GM12878 (cell line): ENCODE measurements around the gene RBPJL. TPM values are rescaled to one million over a fixed set of nuclear protein-coding genes. Genes with fewer than 3 reads are reported as not detected.

Experiments used
- ATAC-seq: fragments of 200-7000 bp; cut with Tn5 transposase; 3 replicates; pipeline ENCODE4 v1.9.1; 2020; ENCODE audit warnings: mild to moderate bottlenecking, moderate library complexity
- BruUV-seq: library from RNA; stranded (reverse); fragments of 400-500 nt; replicated peaks from 2 replicates; lab custom pipeline; 2021; lab: Mats Ljungman, UMichigan
- CTCF ChIA-PET: fragments of 300-600 bp; sonication (Branson Sonifier 250); formaldehyde crosslinking; extraction: SDS; loops from one replicate; lab custom pipeline; 2021; ENCODE audit warnings: inconsistent platforms; lab: Yijun Ruan, JAX
- POLR2A ChIA-PET: fragments of 350-600 bp; formaldehyde crosslinking; extraction: SDS; loops from one replicate; lab custom pipeline; 2021; ENCODE audit warnings: inconsistent platforms; lab: Charles Lee
- RAD21 ChIA-PET: fragments of 300-600 bp; sonication (Branson Sonifier 250); formaldehyde crosslinking; loops from one replicate; lab custom pipeline; 2023; ENCODE audit warnings: antibody characterized with exemption; ENCODE audit not compliant: unreplicated experiment; lab: Charles Lee
- SMC1A ChIA-PET: fragments of 300-600 bp; sonication (Branson Sonifier 250); formaldehyde crosslinking; loops from one replicate; lab custom pipeline; 2023; ENCODE audit not compliant: unreplicated experiment, uncharacterized antibody; lab: Charles Lee
- DNase-seq: peaks from one replicate; pipeline ENCODE4 v3.0.0-alpha.2; 2011; ENCODE audit warnings: low read depth, low spot score
- FAIRE-seq: peaks from 3 replicates; lab custom pipeline; 2011; peaks lifted over from hg19 to GRCh38; lab: Jason Lieb, UNC
- H2AFZ ChIP-seq: 2 replicates; pipeline ENCODE4 v1.6.0; 2011; ENCODE audit warnings: low read depth, low read length, control low read depth; ENCODE audit not compliant: control insufficient read depth
- H3K27ac ChIP-seq: 2 replicates; pipeline ENCODE4 v1.5.1; 2011; ENCODE audit warnings: control low read depth; ENCODE audit not compliant: control insufficient read depth, insufficient read depth
- H3K27me3 ChIP-seq, 2 experiments: replicated peaks in 1 of 2; 2 replicates each; pipeline versions ENCODE4 v1.6.0 to v1.6.1; 2011; ENCODE audit warnings: low read length in 1 of 2; ENCODE audit not compliant: control insufficient read depth in 2 of 2, insufficient read depth in 2 of 2
- H3K36me3 ChIP-seq, 2 experiments: 2 replicates each; pipeline ENCODE4 v1.5.1; 2011; ENCODE audit warnings: low read length in 1 of 2; ENCODE audit not compliant: control insufficient read depth in 2 of 2, insufficient read depth in 2 of 2
- H3K4me1 ChIP-seq: 2 replicates; pipeline ENCODE4 v1.6.1; 2011; ENCODE audit warnings: mild to moderate bottlenecking, low read length, moderate library complexity, mixed read lengths; ENCODE audit not compliant: control insufficient read depth, insufficient read depth
- H3K4me2 ChIP-seq: 2 replicates; pipeline ENCODE4 v1.6.0; 2011; ENCODE audit warnings: control low read depth; ENCODE audit not compliant: control insufficient read depth, insufficient read depth
- H3K4me3 ChIP-seq: fragments of 200-600 bp; sonication (generic); 2 replicates; pipeline ENCODE4 v1.5.1; 2016
- H3K79me2 ChIP-seq: 2 replicates; pipeline ENCODE4 v1.6.0; 2011; ENCODE audit warnings: low read length; ENCODE audit not compliant: control insufficient read depth, insufficient read depth
- H3K9ac ChIP-seq: 2 replicates; pipeline ENCODE4 v1.8.0; 2011; ENCODE audit warnings: low read length, control low read depth, mixed read lengths; ENCODE audit not compliant: control insufficient read depth, insufficient read depth
- H3K9me3 ChIP-seq: replicated peaks from 3 replicates; pipeline ENCODE4 v1.5.1; 2011; ENCODE audit warnings: mild to moderate bottlenecking, low read length; ENCODE audit not compliant: control insufficient read depth, insufficient read depth
- H4K20me1 ChIP-seq: 2 replicates; pipeline ENCODE4 v1.6.0; 2011; ENCODE audit not compliant: control insufficient read depth, insufficient read depth
- MAX ChIP-seq: IDR thresholded peaks from 2 replicates; pipeline ENCODE4 v1.6.1; 2012; ENCODE audit warnings: low read depth, low read length, improper control_type of control experiment
- MTA3 ChIP-seq: IDR thresholded peaks from 2 replicates; pipeline ENCODE4 v1.6.1; 2012; ENCODE audit warnings: low read length, inconsistent platforms, borderline replicate concordance
- MYB ChIP-seq: fragments of 150-350 bp; IDR thresholded peaks from 2 replicates; pipeline ENCODE4 v1.6.1; 2014; ENCODE audit warnings: mild to moderate bottlenecking, low read depth, low read length, borderline replicate concordance
- PAX8 ChIP-seq: fragments of 450-650 bp; IDR thresholded peaks from 2 replicates; pipeline ENCODE4 v1.6.1; 2017; ENCODE audit warnings: mild to moderate bottlenecking, moderate library complexity
- YBX1 ChIP-seq: fragments of 450-650 bp; IDR thresholded peaks from 2 replicates; pipeline ENCODE4 v1.6.1; 2016; ENCODE audit warnings: antibody characterized with exemption
- ZNF207 ChIP-seq: fragments of 450-650 bp; IDR thresholded peaks from 2 replicates; pipeline ENCODE4 v1.6.1; 2014; ENCODE audit warnings: antibody characterized with exemption, mild to moderate bottlenecking, borderline replicate concordance
- ZZZ3 ChIP-seq: IDR thresholded peaks from 2 replicates; pipeline ENCODE4 v1.6.1; 2011; ENCODE audit warnings: low read depth; ENCODE audit not compliant: control insufficient read depth, insufficient read length
- WGBS: methylation state at CpG from one replicate; pipeline ENCODE4 v1.1.6; 2016; ENCODE audit warnings: low lambda C conversion rate; ENCODE audit not compliant: insufficient replicate concordance, insufficient coverage; ENCODE audit errors: missing lambda C conversion rate; 5-methylcytosine and 5-hydroxymethylcytosine counted together
- in situ Hi-C: fragments of 300-500 bp; cut with MboI; formaldehyde crosslinking; loops from 9 replicates; pipeline ENCODE4 v1.14.3; 2018; ENCODE audit warnings: mixed read lengths
- intact Hi-C: fragments of 100-400 bp; cut with micrococcal nuclease; formaldehyde crosslinking; loops from one replicate; pipeline ENCODE4 v1.14.2; 2022; ENCODE audit not compliant: unreplicated experiment
- polyA plus RNA-seq, 11 experiments: library from polyadenylated mRNA; depleted of rRNA in 4 of 11; unstranded in 6 of 11; stranded (reverse) in 5 of 11; fragments of >200 nt; fragmentation: Nextera tagmentation in 4 of 11; fragmentation: Illumina TruSeq in 1 of 11; extraction: Ambion mirVana in 4 of 11; extraction: Trizol in 1 of 11; gene quantifications; 1 replicate in 1 of 11; 2 replicates in 10 of 11; pipeline versions ENCODE4 v1.2.1 to v1.2.3, GENCODE V29; 2011 to 2016; ENCODE audit warnings: inconsistent platforms in 2 of 11, missing spikeins in 2 of 11, low read depth in 1 of 11
- total RNA-seq, 4 experiments: library from RNA; depleted of rRNA in 3 of 4; stranded (reverse); fragments of >200 nt in 3 of 4; fragmentation: Illumina TruSeq in 1 of 4; extraction: Trizol in 1 of 4; gene quantifications; 2 replicates each; pipeline versions ENCODE4 v1.2.1 to v1.2.3, GENCODE V29; 2013 to 2021
- TF ChIP-seq, protein P1 (sequence below): IDR thresholded peaks from 2 replicates; pipeline ENCODE4 v1.6.1; 2012; ENCODE audit warnings: improper control_type of control experiment, low read depth, low read length; ENCODE audit not compliant: insufficient replicate concordance

The RBPJL gene
- total and polyA plus RNA-seq, 10 of the 15 experiments (the other 5 are each of a cell fraction or from before 2014, with no cell fraction given): 0.18 TPM; not detected in 9

DNA sequence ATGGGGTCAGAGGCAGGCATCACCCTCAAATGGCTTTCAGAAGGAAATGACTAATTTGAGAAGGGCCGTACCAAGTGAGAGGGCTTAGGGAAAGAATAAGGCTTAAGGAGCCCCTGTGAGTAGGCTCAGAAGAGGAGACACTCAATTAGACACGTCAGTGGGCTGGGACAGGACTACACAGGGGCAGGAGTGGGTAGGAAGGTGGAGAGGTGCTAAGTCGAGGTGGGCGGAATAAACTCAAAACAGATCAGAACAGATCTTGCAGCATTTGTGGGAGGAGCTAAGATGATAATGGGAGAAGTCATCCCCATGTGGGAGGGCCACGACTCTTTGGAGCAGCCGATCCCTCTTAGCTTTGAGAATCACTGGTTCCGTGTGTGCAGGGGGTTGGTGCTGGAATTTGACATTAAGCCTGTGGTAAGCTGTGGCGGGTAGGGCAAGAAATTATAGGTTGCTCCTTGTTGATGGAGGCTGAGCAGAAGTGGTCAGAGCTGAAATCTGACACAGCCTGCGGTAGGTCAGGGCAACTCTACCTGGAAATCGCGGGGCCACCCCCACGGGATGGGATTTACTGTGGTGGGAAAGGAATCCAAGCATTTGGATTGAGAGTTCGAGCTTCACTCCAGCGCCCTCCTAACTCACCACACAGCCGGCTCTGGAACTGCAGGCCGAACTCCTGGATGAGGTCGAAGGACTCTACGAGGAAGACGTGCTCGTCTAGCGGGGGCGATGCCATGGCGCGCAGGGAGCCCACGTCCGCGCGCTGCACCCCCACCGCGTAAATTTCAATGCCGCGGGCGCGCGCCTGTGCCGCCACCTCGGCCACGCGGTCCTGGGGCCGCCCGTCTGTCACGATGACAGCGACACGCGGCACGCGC is 2.8 kb upstream of the RBPJL start:
- RAD21 ChIA-PET: interaction anchor here (1.0 to 2.4 kb wide), 3 partner anchors 13 to 467 kb away, joined by 4 to 7 read pairs (median 7); no protein-coding TSS in a partner anchor
- no peak overlapping the region for H2AFZ ChIP-seq
- CTCF ChIA-PET: interaction anchor here (0.6 to 4.1 kb wide), 7 partner anchors 11 to 687 kb away, joined by 3 to 53 read pairs (median 8); no protein-coding TSS in a partner anchor
- no peak overlapping the region for H3K4me2 ChIP-seq
- TF ChIP-seq ZNF207 (no peak), ZZZ3 (no peak), YBX1 (no peak), MAX (no peak), MTA3 (no peak), MYB (no peak), PAX8 (no peak)
- TF ChIP-seq, protein P1, sequence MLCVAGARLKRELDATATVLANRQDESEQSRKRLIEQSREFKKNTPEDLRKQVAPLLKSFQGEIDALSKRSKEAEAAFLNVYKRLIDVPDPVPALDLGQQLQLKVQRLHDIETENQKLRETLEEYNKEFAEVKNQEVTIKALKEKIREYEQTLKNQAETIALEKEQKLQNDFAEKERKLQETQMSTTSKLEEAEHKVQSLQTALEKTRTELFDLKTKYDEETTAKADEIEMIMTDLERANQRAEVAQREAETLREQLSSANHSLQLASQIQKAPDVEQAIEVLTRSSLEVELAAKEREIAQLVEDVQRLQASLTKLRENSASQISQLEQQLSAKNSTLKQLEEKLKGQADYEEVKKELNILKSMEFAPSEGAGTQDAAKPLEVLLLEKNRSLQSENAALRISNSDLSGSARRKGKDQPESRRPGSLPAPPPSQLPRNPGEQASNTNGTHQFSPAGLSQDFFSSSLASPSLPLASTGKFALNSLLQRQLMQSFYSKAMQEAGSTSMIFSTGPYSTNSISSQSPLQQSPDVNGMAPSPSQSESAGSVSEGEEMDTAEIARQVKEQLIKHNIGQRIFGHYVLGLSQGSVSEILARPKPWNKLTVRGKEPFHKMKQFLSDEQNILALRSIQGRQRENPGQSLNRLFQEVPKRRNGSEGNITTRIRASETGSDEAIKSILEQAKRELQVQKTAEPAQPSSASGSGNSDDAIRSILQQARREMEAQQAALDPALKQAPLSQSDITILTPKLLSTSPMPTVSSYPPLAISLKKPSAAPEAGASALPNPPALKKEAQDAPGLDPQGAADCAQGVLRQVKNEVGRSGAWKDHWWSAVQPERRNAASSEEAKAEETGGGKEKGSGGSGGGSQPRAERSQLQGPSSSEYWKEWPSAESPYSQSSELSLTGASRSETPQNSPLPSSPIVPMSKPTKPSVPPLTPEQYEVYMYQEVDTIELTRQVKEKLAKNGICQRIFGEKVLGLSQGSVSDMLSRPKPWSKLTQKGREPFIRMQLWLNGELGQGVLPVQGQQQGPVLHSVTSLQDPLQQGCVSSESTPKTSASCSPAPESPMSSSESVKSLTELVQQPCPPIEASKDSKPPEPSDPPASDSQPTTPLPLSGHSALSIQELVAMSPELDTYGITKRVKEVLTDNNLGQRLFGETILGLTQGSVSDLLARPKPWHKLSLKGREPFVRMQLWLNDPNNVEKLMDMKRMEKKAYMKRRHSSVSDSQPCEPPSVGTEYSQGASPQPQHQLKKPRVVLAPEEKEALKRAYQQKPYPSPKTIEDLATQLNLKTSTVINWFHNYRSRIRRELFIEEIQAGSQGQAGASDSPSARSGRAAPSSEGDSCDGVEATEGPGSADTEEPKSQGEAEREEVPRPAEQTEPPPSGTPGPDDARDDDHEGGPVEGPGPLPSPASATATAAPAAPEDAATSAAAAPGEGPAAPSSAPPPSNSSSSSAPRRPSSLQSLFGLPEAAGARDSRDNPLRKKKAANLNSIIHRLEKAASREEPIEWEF: no peak
- no TSS peak for BruUV-seq
- no peak overlapping the region for H3K27ac ChIP-seq
- H3K4me3 ChIP-seq: no peak overlapping the region
- H3K4me1 ChIP-seq: peaks cover 6% of the 10 kb centered on the region; the same call in 1 of the 2 replicates
- no peaks in the 10 kb centered on the region for H3K36me3 ChIP-seq
- intact Hi-C loops: no loop called here
- SMC1A ChIA-PET: interaction anchor here (0.9 kb wide), 2 partner anchors 9 to 143 kb away, joined by 3 read pairs; no protein-coding TSS in a partner anchor
- H3K9ac ChIP-seq: no peak overlapping the region
- in situ Hi-C loops: no loop called here
- H3K9me3 ChIP-seq: no peaks in the 10 kb centered on the region
- WGBS: 73% methylated on average over 42 of the region's 47 CpGs
- H3K27me3 ChIP-seq: peaks cover 0 to 11% of the 10 kb centered on the region in 2 experiments; a peak in 1 of 4 replicates
- ATAC-seq (no peak), DNase-seq (no peak), FAIRE-seq (no peak)
- H4K20me1 ChIP-seq: no peaks in the 10 kb centered on the region
- POLR2A ChIA-PET: no interaction called here
- no peaks in the 10 kb centered on the region for H3K79me2 ChIP-seq
